Measurements from ENCODE around the gene PHKA1.
"Not testable (repeated sequence)": the region's sequence is repeated elsewhere in the genome, so short reads cannot be mapped to it uniquely, and the experiment has no call there.

PHKA1 gene

GRCh38 chrX:72568406-72569092 lies 145.6 kb downstream of the PHKA1 start:
- DNase-seq, result no peak

GRCh38 chrX:72566448-72566847 lies 147.7 kb downstream of the PHKA1 start:
- DNase-seq, result no peak

GRCh38 chrX:72559655-72560054 lies 154.5 kb downstream of the PHKA1 start:
- DNase-seq, result not testable (repeated sequence)

- no peak for DNase-seq
Observed at GRCh38 chrX:72554448-72555140, 159.5 kb downstream of the PHKA1 start.

- DNase-seq, result not testable (repeated sequence)
Observed at GRCh38 chrX:72552443-72552842, 161.7 kb downstream of the PHKA1 start.

GRCh38 chrX:72545990-72546389 lies 168.1 kb downstream of the PHKA1 start:
- DNase-seq, result no peak

GRCh38 chrX:72540318-72540717 lies 173.8 kb downstream of the PHKA1 start:
- peak; percentile 15 for DNase-seq

- no peak for DNase-seq
Observed at GRCh38 chrX:72539822-72540221, 174.3 kb downstream of the PHKA1 start.

- DNase-seq, result no peak
Observed at GRCh38 chrX:72536542-72536941, 177.6 kb downstream of the PHKA1 start.

GRCh38 chrX:72532366-72532765 lies 181.7 kb downstream of the PHKA1 start:
- DNase-seq, result no peak

All from DMS 273 treated with DMSO at 0.1 percent for 48 hours (cell line).